Stimulated activated CD4-positive, alpha-beta T cell treated with anti-CD3 and anti-CD28 coated beads, Interleukin-2, amount 100 ng/mL, for 48 hours (primary cell): ENCODE data around the gene CCNYL1.
"Not testable (repeated sequence)": the region's sequence is repeated elsewhere in the genome, so short reads cannot be mapped to it uniquely, and the experiment has no call there.

Experiments
- DNase-seq, 2 donors: peaks; one replicate each; pipeline ENCODE4 v3.0.0-alpha.2; 2020

Gene CCNYL1

DNA sequence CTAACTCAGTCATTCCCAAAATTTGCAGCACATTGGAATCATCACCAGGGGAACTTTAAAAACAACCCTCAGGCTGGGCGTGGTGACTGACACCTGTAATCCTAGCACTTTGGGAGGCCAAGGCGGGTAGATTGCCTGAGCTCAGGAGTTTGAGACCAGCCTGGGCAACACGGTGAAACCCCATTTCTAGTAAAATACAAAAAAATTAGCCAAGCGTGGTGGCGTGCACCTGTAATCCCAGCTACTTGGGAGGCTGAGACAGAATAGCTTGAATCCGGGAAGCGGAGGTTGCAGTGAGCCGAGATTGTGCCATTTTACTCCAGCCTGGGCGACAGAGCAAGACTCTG, 24.0 kb downstream of the CCNYL1 start:
- DNase-seq, result not testable (repeated sequence)

DNA sequence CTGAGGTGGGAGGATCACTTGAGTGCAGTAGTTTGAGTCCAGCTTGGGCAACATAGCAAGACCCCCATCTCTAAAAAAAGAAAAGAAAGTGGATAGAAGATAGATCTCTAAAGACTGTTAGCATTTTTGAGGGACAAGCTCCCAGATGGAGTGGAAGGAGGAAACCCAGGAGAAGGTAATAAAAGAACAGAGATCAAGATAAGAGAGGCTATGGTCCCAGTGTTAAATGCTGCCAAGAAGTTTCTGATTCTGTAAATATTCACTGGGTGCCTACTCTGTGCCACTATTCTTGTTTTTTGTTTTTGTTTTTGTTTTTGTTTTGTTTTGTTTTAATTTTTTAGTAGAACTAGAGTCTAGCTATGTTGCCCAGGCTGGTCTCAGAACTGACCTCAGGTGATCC, 32.1 kb downstream of the CCNYL1 start:
- DNase-seq, result no peak

DNA sequence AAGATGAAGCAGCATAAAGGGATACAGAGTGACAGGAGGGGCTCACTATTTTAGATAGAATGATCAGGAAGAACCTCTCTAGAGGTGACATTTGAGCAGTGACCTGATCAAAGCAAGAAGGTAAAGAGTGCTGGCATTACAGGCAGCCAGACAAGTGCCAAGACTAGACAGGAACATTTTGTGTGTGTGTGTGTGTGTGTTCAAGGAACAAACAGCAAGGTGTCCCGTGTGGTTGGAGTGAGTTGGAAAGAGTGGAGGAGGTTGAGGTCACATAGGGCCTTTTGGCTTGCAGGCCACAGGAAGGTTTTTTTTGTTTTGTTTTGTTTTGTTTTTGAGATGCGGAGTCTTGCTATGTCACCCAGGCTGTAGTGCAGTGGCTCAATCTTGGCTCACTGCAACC, 32.6 kb downstream of the CCNYL1 start:
- no peak for DNase-seq

- DNase-seq, result no peak
Measured at GRCh38 chr2:207744451-207744850, 33.0 kb downstream of the CCNYL1 start.

GRCh38 chr2:207746131-207746530, 34.7 kb downstream of the CCNYL1 start:
- DNase-seq, result peak; percentile 14 to 18

DNA sequence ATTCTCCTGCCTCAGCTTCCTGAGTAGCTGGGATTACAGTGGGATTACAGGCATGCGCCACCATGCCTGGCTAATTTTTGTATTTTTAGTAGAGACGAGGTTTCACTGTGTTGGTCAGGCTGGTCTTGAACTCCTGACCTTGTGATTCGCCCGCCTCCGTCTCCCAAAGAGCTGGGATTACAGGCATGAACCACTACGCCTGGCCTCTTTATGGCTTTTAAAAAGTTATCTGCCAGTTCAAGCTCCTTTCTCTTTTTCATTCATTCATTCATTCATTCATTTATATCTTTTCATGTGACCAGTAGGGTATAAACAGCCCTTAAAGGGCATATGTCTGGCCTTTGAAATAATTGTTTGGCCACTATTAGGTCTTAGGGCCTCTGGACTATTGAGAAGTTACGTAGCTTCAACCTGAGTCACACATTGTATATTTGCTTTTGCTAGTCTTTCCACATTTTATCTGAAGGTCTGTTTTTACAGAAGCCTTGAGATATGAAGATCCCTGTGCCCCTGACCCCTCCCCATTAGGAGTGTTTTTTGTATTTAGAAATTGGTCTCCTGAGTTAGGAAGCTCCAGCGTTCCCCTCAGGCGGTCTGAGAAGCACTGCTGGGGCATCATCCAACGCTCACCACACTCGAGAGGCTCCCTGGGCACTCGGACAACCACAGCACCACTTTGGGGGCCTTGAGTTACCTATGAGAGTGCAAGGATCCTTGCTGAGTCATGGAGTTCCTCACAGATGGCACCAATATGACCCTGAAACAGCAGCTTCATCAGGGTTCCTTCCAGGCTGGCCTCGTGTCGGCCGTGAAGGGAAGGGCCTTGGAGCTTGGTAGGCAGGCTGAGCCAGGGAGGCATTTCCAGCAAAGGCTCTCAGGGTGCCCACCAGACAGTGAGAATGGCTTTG, 36.5 kb downstream of the CCNYL1 start:
- DNase-seq, result no peak

DNA sequence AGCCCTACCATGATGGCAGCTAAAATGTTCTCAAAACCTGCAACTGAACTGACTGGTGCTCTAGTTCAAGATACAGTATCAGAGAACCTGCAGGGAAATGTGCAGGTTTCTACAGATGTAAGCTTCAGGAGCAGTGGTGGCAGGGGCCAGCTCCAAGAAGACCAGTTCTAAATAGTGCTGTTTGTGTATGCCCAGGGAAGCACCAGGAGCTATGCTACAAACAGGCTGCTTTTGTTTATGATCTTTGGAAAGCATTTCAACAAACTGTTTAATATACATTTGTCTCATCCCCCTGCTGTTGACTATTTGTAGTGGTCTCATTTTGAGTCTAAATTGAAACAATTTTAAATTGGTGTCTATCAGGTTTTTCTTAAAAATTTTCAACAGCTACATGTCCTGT, 37.6 kb downstream of the CCNYL1 start:
- no peak for DNase-seq

GRCh38 chr2:207749873-207750272, 38.4 kb downstream of the CCNYL1 start:
- no peak for DNase-seq

DNA sequence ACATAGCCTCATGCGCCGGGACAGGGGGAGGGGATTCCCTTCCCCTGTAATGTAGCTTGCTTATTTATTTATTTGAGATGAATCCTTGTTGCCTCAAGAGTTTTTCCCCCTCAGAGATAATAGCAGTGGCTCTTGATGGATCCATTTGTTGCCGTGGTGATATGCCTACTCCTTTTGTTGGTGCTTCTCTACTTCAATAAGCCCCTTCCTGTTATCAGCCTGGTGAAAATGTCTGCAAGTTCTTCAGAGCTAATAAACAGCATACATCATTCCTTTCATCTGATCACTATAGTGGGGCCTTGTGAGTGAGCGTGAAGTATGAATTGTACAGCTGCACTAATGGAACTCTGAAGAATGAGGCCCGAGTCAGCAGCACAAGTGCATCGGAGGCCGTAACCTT, 38.9 kb downstream of the CCNYL1 start:
- DNase-seq, result no peak

DNA sequence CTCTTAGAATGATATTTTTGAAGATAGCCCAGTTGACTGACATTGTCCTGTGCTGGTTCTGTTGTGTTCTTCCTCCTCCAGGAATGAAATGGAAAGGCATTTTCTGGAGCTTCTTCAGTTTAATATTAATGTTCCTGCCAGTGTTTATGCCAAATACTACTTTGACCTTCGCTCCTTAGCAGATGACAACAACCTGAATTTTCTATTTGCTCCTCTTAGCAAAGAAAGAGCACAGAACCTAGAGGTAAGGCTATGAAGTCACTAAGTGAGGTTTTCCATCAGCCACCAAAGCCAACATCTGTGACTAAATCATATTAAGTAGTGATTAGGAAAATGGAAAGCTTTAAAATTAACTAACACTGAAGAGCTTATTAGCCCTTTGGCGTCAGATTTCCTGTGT, 39.4 kb downstream of the CCNYL1 start:
- DNase-seq, result no peak

DNA sequence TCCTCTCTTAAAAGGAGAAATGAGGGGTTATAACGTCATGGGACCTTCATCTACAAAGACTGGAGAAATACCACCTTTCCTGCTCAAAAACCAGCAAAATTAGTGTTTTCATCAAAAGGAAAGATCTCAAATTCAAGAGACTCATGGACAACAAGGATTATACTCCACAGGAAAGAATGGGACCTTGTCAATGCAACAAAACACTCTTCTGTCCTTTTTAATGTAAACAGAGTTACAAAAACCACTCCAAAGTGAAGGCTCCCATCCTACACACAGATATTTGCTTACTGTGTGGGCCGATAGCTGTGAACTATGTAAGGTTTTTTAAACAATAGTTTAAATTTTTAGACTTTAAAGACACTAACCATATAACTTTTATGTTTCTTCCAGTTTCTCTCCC, 42.2 kb downstream of the CCNYL1 start:
- not testable (repeated sequence) for DNase-seq

GRCh38 chr2:207754498-207755383, 43.3 kb downstream of the CCNYL1 start:
- no peak for DNase-seq

DNA sequence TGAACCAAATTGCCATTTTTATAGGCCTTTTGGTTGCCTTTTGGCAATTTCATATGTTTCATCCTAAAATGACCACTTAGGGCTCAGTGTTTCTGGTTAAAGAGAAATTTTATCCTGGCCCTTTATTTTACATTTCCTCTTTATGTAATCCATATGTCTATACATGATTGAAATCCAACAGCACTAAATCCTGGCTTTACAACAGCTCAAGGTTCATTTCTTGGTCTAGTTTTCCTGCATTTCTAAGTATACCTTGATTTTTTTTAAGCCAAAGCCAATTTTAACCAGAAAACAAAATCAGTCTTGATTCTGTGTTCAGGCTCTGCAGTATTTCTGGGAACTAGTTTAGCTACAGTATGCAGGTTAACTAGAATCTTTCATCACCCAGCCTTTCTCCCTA, 46.6 kb downstream of the CCNYL1 start:
- DNase-seq, result no peak

- DNase-seq, result no peak
Measured at GRCh38 chr2:207759890-207760289, 48.5 kb downstream of the CCNYL1 start.

DNA sequence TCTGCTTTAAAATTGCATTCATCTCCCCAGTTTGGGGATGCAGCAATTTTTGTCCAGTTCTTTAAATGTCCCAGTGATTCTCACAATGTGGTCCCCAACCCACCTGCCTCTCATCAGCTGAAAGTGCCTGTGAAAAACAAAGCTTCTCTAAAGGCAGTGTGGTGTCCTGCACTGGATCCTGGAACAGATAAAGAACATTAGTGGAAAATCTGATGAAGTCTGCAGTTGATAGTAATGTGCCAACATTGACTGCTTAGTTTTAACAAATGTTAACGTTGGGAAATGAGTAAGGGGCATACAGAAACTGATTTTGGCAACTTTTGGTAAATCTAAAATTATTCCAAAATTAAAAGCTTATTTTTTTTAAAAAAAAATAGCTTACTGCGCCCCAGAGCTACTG, 49.0 kb downstream of the CCNYL1 start:
- no peak for DNase-seq

- not testable (repeated sequence) for DNase-seq
Measured at GRCh38 chr2:207761426-207761825, 50.0 kb downstream of the CCNYL1 start.

DNA sequence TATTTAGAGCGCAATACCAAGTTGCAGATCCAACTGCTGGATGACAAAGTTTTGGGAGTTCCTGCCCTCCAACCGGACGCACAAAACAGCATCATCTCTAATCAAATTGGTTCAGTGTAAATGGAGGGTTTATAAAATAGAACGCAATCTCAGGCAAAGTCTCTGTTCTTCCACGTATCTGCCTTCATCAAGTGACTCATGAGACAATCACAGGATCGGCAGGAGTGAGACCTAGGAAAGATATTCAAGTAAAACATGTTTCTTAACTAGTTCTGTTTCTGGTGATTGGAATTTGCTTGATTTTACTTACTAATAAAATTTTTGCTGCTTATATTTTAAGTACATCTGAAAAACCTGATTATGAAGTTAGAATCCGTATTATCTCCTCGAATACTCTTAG, 50.7 kb downstream of the CCNYL1 start:
- DNase-seq, result no peak

DNA sequence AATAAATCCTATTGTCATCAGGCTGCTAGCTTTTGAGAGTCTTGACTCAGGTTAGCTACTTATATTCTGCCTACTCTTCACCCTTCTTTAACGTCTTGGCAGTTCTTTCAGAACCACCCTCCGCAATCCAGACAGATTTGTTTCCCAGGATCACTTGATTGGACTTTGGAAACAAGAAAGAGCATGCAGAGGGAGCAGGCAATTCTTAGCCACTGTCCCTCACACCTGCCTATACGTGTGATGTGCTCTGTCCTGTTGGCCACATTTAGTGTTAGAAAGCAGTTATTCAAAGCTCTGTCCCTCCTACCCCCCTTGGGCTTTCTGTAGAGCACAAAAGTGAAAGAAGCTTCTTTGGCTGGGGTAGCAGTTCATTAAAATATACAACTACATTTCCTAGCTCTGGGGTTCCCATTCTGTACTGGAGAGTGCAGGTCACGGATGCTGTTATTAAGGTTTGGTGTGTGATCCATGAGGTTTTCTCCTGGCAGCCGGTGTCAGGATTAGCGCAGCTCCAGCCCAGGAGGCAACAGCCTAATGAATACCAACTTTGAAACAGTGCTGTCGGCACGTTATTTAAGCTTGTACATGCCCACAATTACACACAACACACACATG, 52.0 kb downstream of the CCNYL1 start:
- DNase-seq, result no peak

GRCh38 chr2:207764096-207764630, 52.7 kb downstream of the CCNYL1 start:
- DNase-seq, result no peak

GRCh38 chr2:207765547-207765946, 54.1 kb downstream of the CCNYL1 start:
- no peak for DNase-seq

GRCh38 chr2:207766041-207766551, 54.7 kb downstream of the CCNYL1 start:
- DNase-seq, result no peak

GRCh38 chr2:207766697-207767460, 55.4 kb downstream of the CCNYL1 start:
- no peak for DNase-seq
